ENCODE results near the gene PADI6.

DNA sequence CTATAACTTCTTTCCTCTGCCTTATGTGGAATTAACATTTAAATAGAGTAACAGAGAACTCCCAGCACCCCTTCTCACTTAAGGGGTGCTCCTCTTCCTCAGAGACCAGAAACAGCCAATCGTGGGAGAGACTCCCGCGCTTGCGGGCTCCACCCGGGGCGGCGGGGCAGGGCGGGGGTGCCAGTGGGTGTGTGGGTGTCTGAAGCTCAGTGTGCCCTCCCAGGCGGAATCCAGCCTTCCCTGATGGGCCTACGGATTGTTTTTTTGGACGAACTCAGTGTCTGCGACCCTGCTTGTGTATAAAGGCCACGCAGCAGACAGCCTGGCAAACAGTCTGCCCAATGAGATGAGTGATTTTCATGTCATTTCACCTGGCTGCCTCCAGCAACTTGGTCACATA is 61.3 kb downstream of the PADI6 start:
- TF ChIP-seq, protein P1, sequence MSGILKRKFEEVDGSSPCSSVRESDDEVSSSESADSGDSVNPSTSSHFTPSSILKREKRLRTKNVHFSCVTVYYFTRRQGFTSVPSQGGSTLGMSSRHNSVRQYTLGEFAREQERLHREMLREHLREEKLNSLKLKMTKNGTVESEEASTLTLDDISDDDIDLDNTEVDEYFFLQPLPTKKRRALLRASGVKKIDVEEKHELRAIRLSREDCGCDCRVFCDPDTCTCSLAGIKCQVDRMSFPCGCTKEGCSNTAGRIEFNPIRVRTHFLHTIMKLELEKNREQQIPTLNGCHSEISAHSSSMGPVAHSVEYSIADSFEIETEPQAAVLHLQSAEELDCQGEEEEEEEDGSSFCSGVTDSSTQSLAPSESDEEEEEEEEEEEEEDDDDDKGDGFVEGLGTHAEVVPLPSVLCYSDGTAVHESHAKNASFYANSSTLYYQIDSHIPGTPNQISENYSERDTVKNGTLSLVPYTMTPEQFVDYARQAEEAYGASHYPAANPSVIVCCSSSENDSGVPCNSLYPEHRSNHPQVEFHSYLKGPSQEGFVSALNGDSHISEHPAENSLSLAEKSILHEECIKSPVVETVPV (CRISPR knock-in tag; IDR thresholded peaks at IDR 0.05): no peak
- TF ChIP-seq ARNTL (CRISPR knock-in tag; IDR thresholded peaks at IDR 0.05; ENCODE audit: borderline replicate concordance, low read depth) (no peak), ZFP3 (CRISPR knock-in tag; IDR thresholded peaks at IDR 0.05) (no peak), ISL1 (CRISPR knock-in tag; IDR thresholded peaks at IDR 0.05) (no peak), PPARA (CRISPR knock-in tag; IDR thresholded peaks at IDR 0.05; ENCODE audit: borderline replicate concordance) (no peak), ZNF70 (CRISPR knock-in tag; IDR thresholded peaks at IDR 0.05) (no peak), ZFP30 (CRISPR knock-in tag; IDR thresholded peaks at IDR 0.05) (no peak), SNAI2 (CRISPR knock-in tag; IDR thresholded peaks at IDR 0.05) (no peak), ESRRG (CRISPR knock-in tag; IDR thresholded peaks at IDR 0.05) (no peak), ZNF8 (CRISPR knock-in tag; IDR thresholded peaks at IDR 0.05) (no peak), TOX (CRISPR knock-in tag; IDR thresholded peaks at IDR 0.05; ENCODE audit: borderline replicate concordance) (no peak)
- TF ChIP-seq, protein P2, sequence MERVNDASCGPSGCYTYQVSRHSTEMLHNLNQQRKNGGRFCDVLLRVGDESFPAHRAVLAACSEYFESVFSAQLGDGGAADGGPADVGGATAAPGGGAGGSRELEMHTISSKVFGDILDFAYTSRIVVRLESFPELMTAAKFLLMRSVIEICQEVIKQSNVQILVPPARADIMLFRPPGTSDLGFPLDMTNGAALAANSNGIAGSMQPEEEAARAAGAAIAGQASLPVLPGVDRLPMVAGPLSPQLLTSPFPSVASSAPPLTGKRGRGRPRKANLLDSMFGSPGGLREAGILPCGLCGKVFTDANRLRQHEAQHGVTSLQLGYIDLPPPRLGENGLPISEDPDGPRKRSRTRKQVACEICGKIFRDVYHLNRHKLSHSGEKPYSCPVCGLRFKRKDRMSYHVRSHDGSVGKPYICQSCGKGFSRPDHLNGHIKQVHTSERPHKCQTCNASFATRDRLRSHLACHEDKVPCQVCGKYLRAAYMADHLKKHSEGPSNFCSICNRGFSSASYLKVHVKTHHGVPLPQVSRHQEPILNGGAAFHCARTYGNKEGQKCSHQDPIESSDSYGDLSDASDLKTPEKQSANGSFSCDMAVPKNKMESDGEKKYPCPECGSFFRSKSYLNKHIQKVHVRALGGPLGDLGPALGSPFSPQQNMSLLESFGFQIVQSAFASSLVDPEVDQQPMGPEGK (CRISPR knock-in tag; IDR thresholded peaks at IDR 0.05; ENCODE audit: borderline replicate concordance): no peak

Data from SK-N-SH treated with all-trans-retinoic acid at 6 μM for 48 hours (cell line).